Kidney (tissue), 14 donors: ENCODE data around the gene NR5A1. TPM values are rescaled to one million over a fixed set of nuclear protein-coding genes. Genes with fewer than 3 reads are reported as not detected.

Experiments
- DNase-seq, 5 donors: peaks; one replicate each; pipeline ENCODE4 v3.0.0-alpha.2; 2013 to 2020
- FAIRE-seq: peaks from 2 replicates; lab custom pipeline; 2012; peaks lifted over from hg19 to GRCh38; lab: Jason Lieb, UNC
- H3K27ac ChIP-seq, 2 donors: one replicate each; pipeline ENCODE4 v1.7.0; 2013; ENCODE audit warnings: low read depth in 2 of 2, low read length in 2 of 2, inconsistent platforms in 1 of 2
- H3K27me3 ChIP-seq: one replicate; pipeline ENCODE4 v1.7.1; 2013; ENCODE audit warnings: low read length, inconsistent platforms; ENCODE audit not compliant: control insufficient read depth, insufficient read depth
- H3K36me3 ChIP-seq, 3 donors: one replicate each; pipeline versions ENCODE4 v1.7.0 to v1.7.1; 2013; ENCODE audit warnings: low read length in 3 of 3, control low read depth in 1 of 3, inconsistent platforms in 1 of 3; ENCODE audit not compliant: insufficient read depth in 3 of 3, control insufficient read depth in 2 of 3
- H3K4me1 ChIP-seq, 3 donors: one replicate each; pipeline versions ENCODE4 v1.7.0 to v1.7.1; 2013; ENCODE audit warnings: low read length in 3 of 3, inconsistent platforms in 1 of 3, low read depth in 1 of 3; ENCODE audit not compliant: control insufficient read depth in 2 of 3, insufficient read depth in 2 of 3
- H3K4me3 ChIP-seq, 3 donors: one replicate each; pipeline versions ENCODE4 v1.7.0 to v1.8.1; 2013; ENCODE audit warnings: low read length in 3 of 3, control low read depth in 1 of 3, inconsistent platforms in 1 of 3
- H3K9ac ChIP-seq, 3 donors: one replicate each; pipeline versions ENCODE4 v1.7.0 to v1.7.1; 2013; ENCODE audit warnings: low read length in 3 of 3, control low read depth in 1 of 3, inconsistent platforms in 1 of 3
- H3K9me3 ChIP-seq, 3 donors: one replicate each; pipeline versions ENCODE4 v1.7.0 to v1.7.1; 2013; ENCODE audit warnings: low read length in 3 of 3, control low read depth in 1 of 3, inconsistent platforms in 1 of 3; ENCODE audit not compliant: control insufficient read depth in 2 of 3, insufficient read depth in 1 of 3
- CTCF ChIP-seq: IDR thresholded peaks from 3 replicates; pipeline ENCODE4 v1.5.1; 2012; ENCODE audit warnings: mild to moderate bottlenecking, moderate library complexity, borderline replicate concordance; ENCODE audit not compliant: insufficient read depth; ENCODE audit errors: extremely low read depth
- intact Hi-C: fragments of 100-400 bp; cut with DNase I; formaldehyde crosslinking; loops from one replicate; pipeline ENCODE4 v1.11.1; 2022
- polyA plus RNA-seq: library from polyadenylated mRNA; stranded (reverse); fragments of 350-450 nt; fragmentation: Illumina TruSeq; extraction: RNeasy Lipid Tissue Mini Kit (QIAGEN cat#74804); gene quantifications from one replicate; pipeline ENCODE4 v1.2.3, GENCODE V29; 2014; ENCODE audit warnings: low read depth, low replicate concordance; ENCODE audit not compliant: insufficient read depth
- total RNA-seq: library from RNA; stranded (reverse); fragmentation: NEBNext Ultra II Directional; extraction: Animal tissue kit (Norgen Biotek cat#: 25700); gene quantifications from one replicate; pipeline ENCODE4 v1.2.1, GENCODE V29; 2021
- donor health status: control.
- donor health status: control.
- donor health status: control.
- donor health status: control.
- donor health status: control.
- donor health status: DM: yes; HTN: yes; CAD: no.
- donor health status: Normal renal cell carcinoma (clear cell type).

The NR5A1 gene
- total and polyA plus RNA-seq, 2 donors from 2014 or later: not detected

- intact Hi-C loops: no loop called here
- Histone ChIP-seq H3K27me3 (no peaks in the 10 kb centered on the region), H3K9me3 (no peaks in the 10 kb centered on the region), H3K9ac (no peak overlapping the region), H3K4me1 (no peaks in the 10 kb centered on the region), H3K4me3 (no peak overlapping the region), H3K27ac (no peak overlapping the region), H3K36me3 (no peaks in the 10 kb centered on the region)
- FAIRE-seq (no peak), DNase-seq (no peak)
- TF ChIP-seq CTCF: no peak
Observed at GRCh38 chr9:124514874-124515273, 7.7 kb upstream of the NR5A1 start.

GRCh38 chr9:124514125-124514524, 6.9 kb upstream of the NR5A1 start:
- no peaks in the 10 kb centered on the region for H3K9me3 ChIP-seq
- H3K27me3 ChIP-seq: no peaks in the 10 kb centered on the region
- no peaks in the 10 kb centered on the region for H3K36me3 ChIP-seq
- no peak overlapping the region for H3K27ac ChIP-seq
- H3K9ac ChIP-seq: no peak overlapping the region
- intact Hi-C loops: no loop called here
- FAIRE-seq: no peak
- no peaks in the 10 kb centered on the region for H3K4me1 ChIP-seq
- H3K4me3 ChIP-seq: no peak overlapping the region
- no peak for TF ChIP-seq CTCF
- DNase-seq: no peak

GRCh38 chr9:124513376-124513994, 6.3 kb upstream of the NR5A1 start:
- H3K27ac ChIP-seq: no peak overlapping the region
- H3K27me3 ChIP-seq: no peaks in the 10 kb centered on the region
- TF ChIP-seq CTCF: no peak
- H3K9ac ChIP-seq: no peak overlapping the region
- FAIRE-seq (no peak), DNase-seq (no peak)
- no peak overlapping the region for H3K4me3 ChIP-seq
- intact Hi-C loops: no loop called here
- no peaks in the 10 kb centered on the region for H3K36me3 ChIP-seq
- H3K4me1 ChIP-seq: no peaks in the 10 kb centered on the region
- no peaks in the 10 kb centered on the region for H3K9me3 ChIP-seq

- H3K4me1 ChIP-seq: no peaks in the 10 kb centered on the region
- no peaks in the 10 kb centered on the region for H3K36me3 ChIP-seq
- intact Hi-C loops: no loop called here
- H3K4me3 ChIP-seq: no peak overlapping the region
- no peak for DNase-seq
- H3K27me3 ChIP-seq: no peaks in the 10 kb centered on the region
- H3K9me3 ChIP-seq: no peaks in the 10 kb centered on the region
- FAIRE-seq: no peak
- TF ChIP-seq CTCF: no peak
- H3K27ac ChIP-seq: no peak overlapping the region
- no peak overlapping the region for H3K9ac ChIP-seq
Observed at GRCh38 chr9:124512806-124513204, 5.6 kb upstream of the NR5A1 start.
